ENCODE data around the gene PSMD3. TPM values are rescaled to one million over a fixed set of nuclear protein-coding genes. Genes with fewer than 3 reads are reported as not detected.

The PSMD3 gene
- total RNA-seq, 2 donors from 2014 or later = 68.8 to 74.2 TPM

DNA sequence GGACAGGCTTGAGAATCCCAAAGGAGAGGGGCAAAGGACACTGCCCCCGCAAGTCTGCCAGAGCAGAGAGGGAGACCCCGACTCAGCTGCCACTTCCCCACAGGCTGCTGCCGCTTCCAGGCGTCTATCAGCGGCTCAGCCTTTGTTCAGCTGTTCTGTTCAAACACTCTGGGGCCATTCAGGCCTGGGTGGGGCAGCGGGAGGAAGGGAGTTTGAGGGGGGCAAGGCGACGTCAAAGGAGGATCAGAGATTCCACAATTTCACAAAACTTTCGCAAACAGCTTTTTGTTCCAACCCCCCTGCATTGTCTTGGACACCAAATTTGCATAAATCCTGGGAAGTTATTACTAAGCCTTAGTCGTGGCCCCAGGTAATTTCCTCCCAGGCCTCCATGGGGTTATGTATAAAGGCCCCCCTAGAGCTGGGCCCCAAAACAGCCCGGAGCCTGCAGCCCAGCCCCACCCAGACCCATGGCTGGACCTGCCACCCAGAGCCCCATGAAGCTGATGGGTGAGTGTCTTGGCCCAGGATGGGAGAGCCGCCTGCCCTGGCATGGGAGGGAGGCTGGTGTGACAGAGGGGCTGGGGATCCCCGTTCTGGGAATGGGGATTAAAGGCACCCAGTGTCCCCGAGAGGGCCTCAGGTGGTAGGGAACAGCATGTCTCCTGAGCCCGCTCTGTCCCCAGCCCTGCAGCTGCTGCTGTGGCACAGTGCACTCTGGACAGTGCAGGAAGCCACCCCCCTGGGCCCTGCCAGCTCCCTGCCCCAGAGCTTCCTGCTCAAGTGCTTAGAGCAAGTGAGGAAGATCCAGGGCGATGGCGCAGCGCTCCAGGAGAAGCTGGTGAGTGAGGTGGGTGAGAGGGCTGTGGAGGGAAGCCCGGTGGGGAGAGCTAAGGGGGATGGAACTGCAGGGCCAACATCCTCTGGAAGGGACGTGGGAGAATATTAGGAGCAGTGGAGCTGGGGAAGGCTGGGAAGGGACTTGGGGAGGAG, 34.7 kb downstream of the PSMD3 start, which contains the start of gene CSF3:
Gene CSF3 (plus strand): TSS at position 436 of the 993 bp plus-strand sequence. CDS start 35 bp downstream, at position 471.
- DNase-seq (ENCODE audit: low spot score) (no peak), ATAC-seq (ENCODE audit: insufficient number of reproducible peaks, low FRiP score, low read depth) (no peak)
- TF ChIP-seq, protein P1, sequence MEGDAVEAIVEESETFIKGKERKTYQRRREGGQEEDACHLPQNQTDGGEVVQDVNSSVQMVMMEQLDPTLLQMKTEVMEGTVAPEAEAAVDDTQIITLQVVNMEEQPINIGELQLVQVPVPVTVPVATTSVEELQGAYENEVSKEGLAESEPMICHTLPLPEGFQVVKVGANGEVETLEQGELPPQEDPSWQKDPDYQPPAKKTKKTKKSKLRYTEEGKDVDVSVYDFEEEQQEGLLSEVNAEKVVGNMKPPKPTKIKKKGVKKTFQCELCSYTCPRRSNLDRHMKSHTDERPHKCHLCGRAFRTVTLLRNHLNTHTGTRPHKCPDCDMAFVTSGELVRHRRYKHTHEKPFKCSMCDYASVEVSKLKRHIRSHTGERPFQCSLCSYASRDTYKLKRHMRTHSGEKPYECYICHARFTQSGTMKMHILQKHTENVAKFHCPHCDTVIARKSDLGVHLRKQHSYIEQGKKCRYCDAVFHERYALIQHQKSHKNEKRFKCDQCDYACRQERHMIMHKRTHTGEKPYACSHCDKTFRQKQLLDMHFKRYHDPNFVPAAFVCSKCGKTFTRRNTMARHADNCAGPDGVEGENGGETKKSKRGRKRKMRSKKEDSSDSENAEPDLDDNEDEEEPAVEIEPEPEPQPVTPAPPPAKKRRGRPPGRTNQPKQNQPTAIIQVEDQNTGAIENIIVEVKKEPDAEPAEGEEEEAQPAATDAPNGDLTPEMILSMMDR (IDR thresholded peaks at IDR 0.05) = no peak
- Histone ChIP-seq H3K27me3 (replicated peaks; ENCODE audit: insufficient read depth) (no peaks in the 10 kb centered on the region), H3K9me3 (no peaks in the 10 kb centered on the region), H3K36me3 (peaks cover 4% of the 10 kb centered on the region), H3K4me1 (ENCODE audit: control insufficient read depth in 1 of 2, low read depth in 2 of 2) (peaks cover 7 to 28% of the 10 kb centered on the region in 2 donors), H3K27ac (no peak within 1 kb of the TSS), H3K4me3 (no peak within 1 kb of the TSS)

DNA sequence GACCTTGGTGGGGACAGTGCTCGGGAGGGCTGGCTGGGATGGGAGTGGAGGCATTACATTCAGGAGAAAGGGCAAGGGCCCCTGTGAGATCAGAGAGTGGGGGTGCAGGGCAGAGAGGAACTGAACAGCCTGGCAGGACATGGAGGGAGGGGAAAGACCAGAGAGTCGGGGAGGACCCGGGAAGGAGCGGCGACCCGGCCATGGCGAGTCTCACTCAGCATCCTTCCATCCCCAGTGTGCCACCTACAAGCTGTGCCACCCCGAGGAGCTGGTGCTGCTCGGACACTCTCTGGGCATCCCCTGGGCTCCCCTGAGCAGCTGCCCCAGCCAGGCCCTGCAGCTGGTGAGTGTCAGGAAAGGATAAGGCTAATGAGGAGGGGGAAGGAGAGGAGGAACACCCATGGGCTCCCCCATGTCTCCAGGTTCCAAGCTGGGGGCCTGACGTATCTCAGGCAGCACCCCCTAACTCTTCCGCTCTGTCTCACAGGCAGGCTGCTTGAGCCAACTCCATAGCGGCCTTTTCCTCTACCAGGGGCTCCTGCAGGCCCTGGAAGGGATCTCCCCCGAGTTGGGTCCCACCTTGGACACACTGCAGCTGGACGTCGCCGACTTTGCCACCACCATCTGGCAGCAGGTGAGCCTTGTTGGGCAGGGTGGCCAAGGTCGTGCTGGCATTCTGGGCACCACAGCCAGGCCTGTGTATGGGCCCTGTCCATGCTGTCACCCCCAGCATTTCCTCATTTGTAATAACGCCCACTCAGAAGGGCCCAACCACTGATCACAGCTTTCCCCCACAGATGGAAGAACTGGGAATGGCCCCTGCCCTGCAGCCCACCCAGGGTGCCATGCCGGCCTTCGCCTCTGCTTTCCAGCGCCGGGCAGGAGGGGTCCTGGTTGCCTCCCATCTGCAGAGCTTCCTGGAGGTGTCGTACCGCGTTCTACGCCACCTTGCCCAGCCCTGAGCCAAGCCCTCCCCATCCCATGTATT, 35.7 kb downstream of the PSMD3 start:
- H3K4me1 ChIP-seq (ENCODE audit: control insufficient read depth in 1 of 2, low read depth in 2 of 2) = peaks cover 7 to 38% of the 10 kb centered on the region in 2 donors
- no peaks in the 10 kb centered on the region for H3K27me3 ChIP-seq (replicated peaks; ENCODE audit: insufficient read depth)
- H3K4me3 ChIP-seq = no peak overlapping the region
- H3K9me3 ChIP-seq = no peaks in the 10 kb centered on the region
- DNase-seq (ENCODE audit: low spot score) (no peak), ATAC-seq (ENCODE audit: insufficient number of reproducible peaks, low FRiP score, low read depth) (no peak)
- TF ChIP-seq, protein P1 (IDR thresholded peaks at IDR 0.05) = no peak
- H3K27ac ChIP-seq = no peak overlapping the region
- peaks cover 4% of the 10 kb centered on the region for H3K36me3 ChIP-seq

DNA sequence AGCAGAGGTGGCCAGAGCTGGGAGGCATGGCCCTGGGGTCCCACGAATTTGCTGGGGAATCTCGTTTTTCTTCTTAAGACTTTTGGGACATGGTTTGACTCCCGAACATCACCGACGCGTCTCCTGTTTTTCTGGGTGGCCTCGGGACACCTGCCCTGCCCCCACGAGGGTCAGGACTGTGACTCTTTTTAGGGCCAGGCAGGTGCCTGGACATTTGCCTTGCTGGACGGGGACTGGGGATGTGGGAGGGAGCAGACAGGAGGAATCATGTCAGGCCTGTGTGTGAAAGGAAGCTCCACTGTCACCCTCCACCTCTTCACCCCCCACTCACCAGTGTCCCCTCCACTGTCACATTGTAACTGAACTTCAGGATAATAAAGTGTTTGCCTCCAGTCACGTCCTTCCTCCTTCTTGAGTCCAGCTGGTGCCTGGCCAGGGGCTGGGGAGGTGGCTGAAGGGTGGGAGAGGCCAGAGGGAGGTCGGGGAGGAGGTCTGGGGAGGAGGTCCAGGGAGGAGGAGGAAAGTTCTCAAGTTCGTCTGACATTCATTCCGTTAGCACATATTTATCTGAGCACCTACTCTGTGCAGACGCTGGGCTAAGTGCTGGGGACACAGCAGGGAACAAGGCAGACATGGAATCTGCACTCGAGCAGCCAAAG, 36.9 kb downstream of the PSMD3 start:
- DNase-seq (ENCODE audit: low spot score) (no peak), ATAC-seq (ENCODE audit: insufficient number of reproducible peaks, low FRiP score, low read depth) (no peak)
- H3K4me1 ChIP-seq (ENCODE audit: control insufficient read depth in 1 of 2, low read depth in 2 of 2) = peaks cover 7 to 46% of the 10 kb centered on the region in 2 donors

DNA sequence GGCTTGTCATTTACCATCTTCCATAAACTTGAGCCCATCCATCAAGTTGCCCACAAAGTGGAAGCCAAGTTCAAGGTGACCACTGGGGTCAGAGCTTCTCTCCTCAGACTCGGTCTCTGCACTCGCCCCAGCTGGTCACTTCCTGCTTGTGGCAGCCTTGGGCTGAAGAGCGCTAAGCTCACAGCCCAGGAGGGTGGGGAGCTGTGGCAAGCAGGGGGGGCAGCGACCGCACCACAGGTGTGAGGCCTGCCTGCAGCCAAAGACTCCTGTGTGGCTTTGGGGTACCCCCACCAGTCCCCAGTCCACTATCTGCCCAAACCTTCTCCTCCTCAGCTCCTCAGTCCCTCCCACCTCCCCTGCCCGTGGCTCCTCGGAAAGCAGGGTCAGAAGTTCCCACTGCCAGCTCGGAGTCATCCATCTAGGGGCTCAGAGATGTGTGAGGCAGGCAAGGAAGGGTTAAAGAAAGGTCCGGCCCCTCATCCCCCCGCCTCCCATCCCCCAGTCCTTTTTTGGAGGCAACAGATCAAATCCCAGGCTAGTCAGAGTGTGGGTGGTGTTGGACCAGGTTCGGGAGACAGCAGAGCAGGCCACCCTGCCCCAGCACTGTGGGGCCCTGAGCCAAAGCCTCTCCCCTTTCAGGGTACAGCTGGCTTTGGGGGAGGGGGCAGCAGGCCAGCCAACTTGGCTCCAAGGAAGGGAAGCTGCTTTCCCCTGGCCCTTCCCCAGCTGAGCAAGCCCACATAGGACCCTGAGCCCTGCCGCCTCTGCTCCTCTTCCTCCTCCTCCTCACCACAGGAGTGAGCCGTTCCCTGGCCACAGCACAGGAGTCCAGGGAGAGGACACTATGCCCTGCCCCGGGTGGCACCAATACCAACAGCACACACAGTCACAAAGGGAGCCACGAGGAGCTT, 37.9 kb downstream of the PSMD3 start:
- Histone ChIP-seq H3K9me3 (no peaks in the 10 kb centered on the region), H3K27ac (peak overlapping the region; percentile 7 to 47), H3K36me3 (peaks cover 15% of the 10 kb centered on the region), H3K27me3 (replicated peaks; ENCODE audit: insufficient read depth) (no peaks in the 10 kb centered on the region), H3K4me3 (no peak overlapping the region), H3K4me1 (ENCODE audit: control insufficient read depth in 1 of 2, low read depth in 2 of 2) (peaks cover 7 to 52% of the 10 kb centered on the region in 2 donors)
- DNase-seq (ENCODE audit: low spot score) (no peak), ATAC-seq (ENCODE audit: insufficient number of reproducible peaks, low FRiP score, low read depth) (no peak)
- TF ChIP-seq, protein P1 (IDR thresholded peaks at IDR 0.05) = no peak

More for the DNA sequence above, 36.9 kb downstream of the PSMD3 start:
- peaks cover 12% of the 10 kb centered on the region for H3K36me3 ChIP-seq
- TF ChIP-seq, protein P1 (IDR thresholded peaks at IDR 0.05) = no peak
- no peak overlapping the region for H3K27ac ChIP-seq
- H3K4me3 ChIP-seq = no peak overlapping the region
- H3K27me3 ChIP-seq (replicated peaks; ENCODE audit: insufficient read depth) = no peaks in the 10 kb centered on the region
- H3K9me3 ChIP-seq = no peaks in the 10 kb centered on the region

All from thoracic aorta (tissue), 2 donors.